Trophoblast cell (in vitro differentiated cells and primary cell): Measurements from ENCODE around the gene CCT7. TPM values are rescaled to one million over a fixed set of nuclear protein-coding genes. Genes with fewer than 3 reads are reported as not detected.
A peak's percentile ranks its signal among the peaks of the same experiment; 100 is the strongest.

Source experiments
- DNase-seq, 2 donors: peaks; one replicate each; pipeline ENCODE4 v3.0.0-alpha.2; 2016
- H2AFZ ChIP-seq: 2 replicates; pipeline ENCODE4 v1.6.1; 2013; ENCODE audit warnings: low read length, moderate library complexity, mild to moderate bottlenecking; ENCODE audit not compliant: insufficient read depth, poor library complexity
- H2AK5ac ChIP-seq: 2 replicates; pipeline ENCODE4 v1.6.1; 2013; ENCODE audit warnings: mild to moderate bottlenecking, low read length
- H2BK120ac ChIP-seq: 2 replicates; pipeline ENCODE4 v1.6.1; 2013; ENCODE audit warnings: low read length, mild to moderate bottlenecking, moderate library complexity; ENCODE audit not compliant: insufficient read depth, poor library complexity
- H2BK12ac ChIP-seq: 2 replicates; pipeline ENCODE4 v1.6.1; 2013; ENCODE audit warnings: mild to moderate bottlenecking, low read length, moderate library complexity
- H2BK5ac ChIP-seq: 2 replicates; pipeline ENCODE4 v1.6.1; 2013; ENCODE audit warnings: low read length, low read depth, moderate library complexity, mild to moderate bottlenecking; ENCODE audit not compliant: poor library complexity
- H3K14ac ChIP-seq: 2 replicates; pipeline ENCODE4 v1.6.1; 2013; ENCODE audit warnings: mild to moderate bottlenecking, low read length
- H3K18ac ChIP-seq: 2 replicates; pipeline ENCODE4 v1.6.1; 2013; ENCODE audit warnings: mild to moderate bottlenecking, low read length
- H3K23ac ChIP-seq: 2 replicates; pipeline ENCODE4 v1.6.1; 2013; ENCODE audit warnings: low read length
- H3K27ac ChIP-seq: 2 replicates; pipeline ENCODE4 v1.5.1; 2013; ENCODE audit warnings: low read depth, mild to moderate bottlenecking, inconsistent platforms, low read length, moderate library complexity
- H3K27me3 ChIP-seq: 2 replicates; pipeline ENCODE4 v1.6.1; 2013; ENCODE audit warnings: inconsistent platforms, mild to moderate bottlenecking, low read length, moderate library complexity; ENCODE audit not compliant: insufficient read depth
- H3K36me3 ChIP-seq, 2 experiments: 1 replicate in 1 of 2; 2 replicates in 1 of 2; pipeline ENCODE4 v1.6.1; 2013; ENCODE audit warnings: low read length in 2 of 2, mild to moderate bottlenecking in 2 of 2, moderate library complexity in 1 of 2; ENCODE audit not compliant: insufficient read depth in 2 of 2, control insufficient read depth in 1 of 2
- H3K4ac ChIP-seq: 2 replicates; pipeline ENCODE4 v1.6.1; 2013; ENCODE audit warnings: low read depth, mild to moderate bottlenecking, low read length, moderate library complexity
- H3K4me1 ChIP-seq, 2 experiments: 1 replicate in 1 of 2; 2 replicates in 1 of 2; pipeline ENCODE4 v1.6.1; 2013; ENCODE audit warnings: low read length in 2 of 2, mild to moderate bottlenecking in 2 of 2, moderate library complexity in 1 of 2; ENCODE audit not compliant: insufficient read depth in 2 of 2, control insufficient read depth in 1 of 2
- H3K4me2 ChIP-seq: 2 replicates; pipeline ENCODE4 v1.6.1; 2013; ENCODE audit warnings: inconsistent platforms, mild to moderate bottlenecking, low read length, moderate library complexity
- H3K4me3 ChIP-seq: 2 replicates; pipeline ENCODE4 v1.5.1; 2013; ENCODE audit warnings: mild to moderate bottlenecking, low read depth, low read length, inconsistent platforms
- H3K79me1 ChIP-seq: one replicate; pipeline ENCODE4 v1.6.1; 2013; ENCODE audit warnings: low read length
- H3K79me2 ChIP-seq: 2 replicates; pipeline ENCODE4 v1.6.1; 2013; ENCODE audit warnings: low read length, mild to moderate bottlenecking; ENCODE audit not compliant: control insufficient read depth, insufficient read depth, poor library complexity
- H3K9ac ChIP-seq: 2 replicates; pipeline ENCODE4 v1.6.1; 2013; ENCODE audit warnings: mild to moderate bottlenecking, low read length
- H3K9me3 ChIP-seq: 2 replicates; pipeline ENCODE4 v1.6.1; 2013; ENCODE audit warnings: low read depth, mild to moderate bottlenecking, control low read depth, inconsistent platforms, low read length; ENCODE audit not compliant: insufficient read depth
- H4K12ac ChIP-seq: 2 replicates; pipeline ENCODE4 v1.6.1; 2013; ENCODE audit warnings: low read depth, mild to moderate bottlenecking, low read length, moderate library complexity
- H4K8ac ChIP-seq: 2 replicates; pipeline ENCODE4 v1.6.1; 2013; ENCODE audit warnings: low read depth, mild to moderate bottlenecking, low read length, moderate library complexity
- H4K91ac ChIP-seq: one replicate; pipeline ENCODE4 v1.6.1; 2013; ENCODE audit warnings: low read depth, mild to moderate bottlenecking, low read length, moderate library complexity
- WGBS: extraction: QIAGEN DNeasy Blood & Tissue Kit; methylation state at CpG from one replicate; pipeline ENCODE4 v1.1.7; 2013; ENCODE audit warnings: missing lambda C conversion rate; ENCODE audit not compliant: insufficient read length, insufficient coverage; ENCODE audit errors: extremely low coverage; 5-methylcytosine and 5-hydroxymethylcytosine counted together
- polyA plus RNA-seq: library from polyadenylated mRNA; stranded (reverse); fragments of 200-250 nt; gene quantifications from 2 replicates; pipeline ENCODE4 v1.2.3, GENCODE V29; 2013

The CCT7 gene
- 331 and 367 TPM in 2 replicates for polyA plus RNA-seq

- H4K8ac ChIP-seq: peak within 1 kb of the TSS; percentile 92
- peak within 1 kb of the TSS; percentile 62 for H3K18ac ChIP-seq
- peak; percentile 81 to 90 for DNase-seq
- H2AFZ ChIP-seq: peak within 1 kb of the TSS; percentile 94
- H3K14ac ChIP-seq: peak within 1 kb of the TSS; percentile 69
- peak within 1 kb of the TSS; percentile 74 for H3K27ac ChIP-seq
- peak within 1 kb of the TSS; percentile 76 for H3K4ac ChIP-seq
- H2AK5ac ChIP-seq: peak within 1 kb of the TSS; percentile 20
- peaks cover 13% of the 10 kb centered on the region for H3K79me1 ChIP-seq
- peak within 1 kb of the TSS; percentile 16 for H2BK120ac ChIP-seq
- H3K9ac ChIP-seq: peak within 1 kb of the TSS; percentile 93
- H4K91ac ChIP-seq: peak within 1 kb of the TSS; percentile 82
- H3K4me2 ChIP-seq: peak within 1 kb of the TSS; percentile 92
- H3K4me1 ChIP-seq: peaks cover 11 to 12% of the 10 kb centered on the region in 2 experiments
- peak within 1 kb of the TSS; percentile 96 for H4K12ac ChIP-seq
- no peak within 1 kb of the TSS for H2BK12ac ChIP-seq
- no peaks in the 10 kb centered on the region for H3K27me3 ChIP-seq
- WGBS: no CpG with 5 or more reads among the region's 69 CpGs
- peaks cover 24% of the 10 kb centered on the region for H3K79me2 ChIP-seq
- H3K23ac ChIP-seq: no peak within 1 kb of the TSS
- peaks cover 0 to 10% of the 10 kb centered on the region in 2 experiments for H3K36me3 ChIP-seq
- H3K9me3 ChIP-seq: no peaks in the 10 kb centered on the region
- H3K4me3 ChIP-seq: peak within 1 kb of the TSS; percentile 87
- H2BK5ac ChIP-seq: peak within 1 kb of the TSS; percentile 44
These were observed at the start of gene CCT7 for GRCh38 chr2:73233932-73234832. Gene CCT7, plus strand, starts transcription at chr2:73234308. Its CDS starts 71 bp downstream, at chr2:73234379.

DNA sequence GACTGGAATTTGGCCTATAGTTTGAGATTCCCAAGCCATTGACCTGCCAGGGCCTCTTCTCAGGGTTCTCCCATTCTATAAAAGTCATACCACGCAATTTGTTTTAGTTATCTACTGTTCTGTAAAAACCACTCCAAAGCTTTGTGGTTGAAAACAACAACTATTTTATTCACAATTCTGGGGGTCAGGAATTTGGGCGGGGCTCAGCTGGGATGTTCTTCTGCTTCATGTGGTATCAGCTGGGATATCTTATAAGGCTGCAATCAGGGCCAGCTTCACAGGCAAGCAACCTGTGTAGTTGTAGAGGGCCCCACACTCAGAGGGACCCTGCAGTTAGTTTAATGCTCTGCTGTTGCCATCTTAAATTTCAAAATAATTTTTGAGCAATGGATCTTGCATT lies 48.1 kb upstream of the CCT7 start:
- H3K9ac ChIP-seq: no peak overlapping the region
- no peak overlapping the region for H2BK120ac ChIP-seq
- H3K79me2 ChIP-seq: no peaks in the 10 kb centered on the region
- H3K4me3 ChIP-seq: no peak overlapping the region
- H3K27ac ChIP-seq: no peak overlapping the region
- H4K12ac ChIP-seq: no peak overlapping the region
- WGBS: no CpG with 5 or more reads among the region's 2 CpGs
- no peaks in the 10 kb centered on the region for H3K36me3 ChIP-seq
- H3K4me1 ChIP-seq: no peaks in the 10 kb centered on the region
- H2BK5ac ChIP-seq: no peak overlapping the region
- no peak overlapping the region for H2AK5ac ChIP-seq
- H3K18ac ChIP-seq: no peak overlapping the region
- DNase-seq: no peak
- H3K14ac ChIP-seq: no peak overlapping the region
- H3K27me3 ChIP-seq: no peaks in the 10 kb centered on the region
- no peak overlapping the region for H3K4me2 ChIP-seq
- H3K9me3 ChIP-seq: no peaks in the 10 kb centered on the region
- no peak overlapping the region for H2BK12ac ChIP-seq
- no peak overlapping the region for H4K8ac ChIP-seq
- H2AFZ ChIP-seq: no peak overlapping the region
- no peak overlapping the region for H3K23ac ChIP-seq
- no peak overlapping the region for H4K91ac ChIP-seq
- H3K79me1 ChIP-seq: no peaks in the 10 kb centered on the region
- H3K4ac ChIP-seq: no peak overlapping the region

- no peak overlapping the region for H2BK120ac ChIP-seq
- no peaks in the 10 kb centered on the region for H3K27me3 ChIP-seq
- H3K9ac ChIP-seq: no peak overlapping the region
- no peak overlapping the region for H3K27ac ChIP-seq
- H2AK5ac ChIP-seq: no peak overlapping the region
- H4K12ac ChIP-seq: no peak overlapping the region
- H3K4me2 ChIP-seq: no peak overlapping the region
- H3K14ac ChIP-seq: no peak overlapping the region
- H3K18ac ChIP-seq: no peak overlapping the region
- H3K79me2 ChIP-seq: no peaks in the 10 kb centered on the region
- no peak for DNase-seq
- no peaks in the 10 kb centered on the region for H3K79me1 ChIP-seq
- H4K91ac ChIP-seq: no peak overlapping the region
- H3K9me3 ChIP-seq: no peaks in the 10 kb centered on the region
- H3K4me1 ChIP-seq: no peaks in the 10 kb centered on the region
- no peak overlapping the region for H3K4ac ChIP-seq
- no peak overlapping the region for H4K8ac ChIP-seq
- H2BK12ac ChIP-seq: no peak overlapping the region
- H3K36me3 ChIP-seq: no peaks in the 10 kb centered on the region
- no peak overlapping the region for H2BK5ac ChIP-seq
- no peak overlapping the region for H2AFZ ChIP-seq
- no peak overlapping the region for H3K23ac ChIP-seq
- H3K4me3 ChIP-seq: no peak overlapping the region
- WGBS: no CpG with 5 or more reads among the region's 2 CpGs
These were observed 46.6 kb upstream of the CCT7 start for GRCh38 chr2:73187549-73187948.

DNA sequence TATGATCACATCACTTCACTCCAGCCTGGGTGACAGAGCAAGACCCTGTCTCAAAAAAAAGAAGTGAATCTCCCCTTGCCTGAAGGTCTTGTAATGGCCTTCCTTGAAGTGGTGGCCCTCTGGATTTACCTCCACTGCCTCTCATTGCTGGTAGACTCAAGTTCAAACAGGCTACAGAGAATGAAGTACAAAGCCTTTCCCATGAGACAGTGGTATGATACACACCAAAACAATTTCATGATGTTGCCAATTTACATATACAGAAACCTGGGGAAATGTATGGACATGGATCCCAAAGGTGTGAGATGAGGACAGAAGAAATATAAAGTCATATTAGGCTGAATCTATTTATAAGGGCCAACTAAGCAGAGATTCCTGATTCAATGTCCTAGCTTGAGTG lies 36.5 kb upstream of the CCT7 start:
- Histone ChIP-seq H3K14ac (no peak overlapping the region), H2BK5ac (no peak overlapping the region), H3K4me3 (no peak overlapping the region), H3K4me1 (peaks cover 2% of the 10 kb centered on the region in 2 experiments), H2AK5ac (no peak overlapping the region), H2AFZ (no peak overlapping the region), H2BK12ac (no peak overlapping the region), H3K27me3 (peaks cover 9% of the 10 kb centered on the region), H4K91ac (no peak overlapping the region), H2BK120ac (no peak overlapping the region), H3K4me2 (no peak overlapping the region), H3K79me2 (no peaks in the 10 kb centered on the region), H4K8ac (no peak overlapping the region), H3K9me3 (no peaks in the 10 kb centered on the region), H3K36me3 (no peaks in the 10 kb centered on the region), H4K12ac (no peak overlapping the region), H3K18ac (no peak overlapping the region), H3K4ac (no peak overlapping the region), H3K79me1 (no peaks in the 10 kb centered on the region), H3K9ac (no peak overlapping the region), H3K23ac (no peak overlapping the region), H3K27ac (no peak overlapping the region)
- no peak for DNase-seq
